ENCODE measurements around the gene GSTT4. TPM values are rescaled to one million over a fixed set of nuclear protein-coding genes. Genes with fewer than 3 reads are reported as not detected.

The GSTT4 gene
- polyA plus RNA-seq, 1 donor from 2014 or later, result not detected

- TF ChIP-seq RAD21 (conservative IDR thresholded peaks at IDR 0.05), result no peak
- no peak for TF ChIP-seq TAF1 (IDR thresholded peaks at IDR 0.05; ENCODE audit: low read depth)
- TF ChIP-seq POLR2AphosphoS5 (IDR thresholded peaks at IDR 0.05), result no peak
- no peak for TF ChIP-seq MXI1 (conservative IDR thresholded peaks at IDR 0.05; ENCODE audit: poor library complexity, severe bottlenecking)
- TF ChIP-seq SMC3 (conservative IDR thresholded peaks at IDR 0.05; ENCODE audit: poor library complexity), result no peak
- Histone ChIP-seq H3F3A (ENCODE audit: insufficient read depth, low read length, poor library complexity, severe bottlenecking) (no peaks in the 10 kb centered on the region), H3K79me2 (replicated peaks; ENCODE audit: insufficient read depth, low read length) (peaks cover 30% of the 10 kb centered on the region), H3K9me3 (ENCODE audit: low read length) (no peaks in the 10 kb centered on the region), H3K9ac (ENCODE audit: low read length) (no peak overlapping the region), H3K27ac (ENCODE audit: low read length) (no peak overlapping the region), H3K9me2 (ENCODE audit: insufficient read depth, low read length) (no peaks in the 10 kb centered on the region), H4K20me1 (ENCODE audit: insufficient read depth) (no peaks in the 10 kb centered on the region), H3K27me3 (ENCODE audit: insufficient read depth, low read depth, low read length) (no peaks in the 10 kb centered on the region), H3K4me2 (ENCODE audit: low read length) (no peak overlapping the region), H3K4me3 (ENCODE audit: low read length) (no peak overlapping the region), H2AFZ (ENCODE audit: low read depth, low read length) (no peak overlapping the region), H3K36me3 (ENCODE audit: insufficient read depth, low read length) (no peaks in the 10 kb centered on the region)
These were observed 4.2 kb upstream of the GSTT4 start for GRCh38 chr22:24009227-24010017.

DNA sequence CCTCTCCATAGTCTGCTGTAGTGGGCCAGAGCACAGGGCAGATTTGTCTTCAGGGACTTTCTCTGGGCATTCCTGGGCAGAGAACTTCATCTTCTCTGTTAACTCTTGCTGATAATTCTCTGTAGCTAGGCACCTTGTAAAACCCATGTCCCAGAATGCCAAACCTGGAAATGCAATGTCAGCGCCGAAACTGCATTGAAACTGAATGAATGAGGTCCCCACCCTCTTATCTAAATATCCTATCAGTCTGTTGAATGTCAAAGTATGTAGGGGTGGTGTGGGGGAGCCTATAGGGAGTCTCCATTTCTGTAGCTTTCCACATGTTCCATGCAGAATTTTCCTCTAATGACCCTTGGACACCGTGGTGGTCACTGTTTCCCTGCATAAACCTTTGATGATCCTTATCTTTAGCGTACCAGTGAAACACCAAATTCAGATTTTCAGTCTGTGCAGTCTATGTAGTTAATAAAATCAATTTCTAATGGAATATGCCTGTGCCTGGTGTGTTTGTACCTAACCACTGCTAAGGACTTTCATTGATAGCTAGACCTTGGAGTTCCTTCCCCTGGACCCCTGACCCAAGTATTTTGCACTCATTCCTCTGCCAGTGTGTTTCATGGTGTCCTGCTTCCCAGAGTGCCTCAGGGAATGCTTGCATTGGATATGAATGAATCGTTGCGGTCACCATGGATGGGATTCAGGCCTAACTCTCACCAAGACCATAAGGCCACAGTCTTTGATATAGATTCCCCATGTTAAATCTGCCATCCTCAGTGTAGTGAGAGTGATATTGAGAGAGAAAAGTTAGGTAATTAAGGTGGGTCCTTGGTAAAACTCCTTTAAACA lies 3.4 kb upstream of the GSTT4 start:
- TF ChIP-seq EZH2 (IDR thresholded peaks at IDR 0.05; ENCODE audit: borderline replicate concordance, insufficient read depth, low read length, poor library complexity, severe bottlenecking) (no peak), EP300 (conservative IDR thresholded peaks at IDR 0.05; ENCODE audit: poor library complexity, severe bottlenecking) (no peak)

GRCh38 chr22:24008022-24008283 lies 2.7 kb upstream of the GSTT4 start:
- Histone ChIP-seq H3K27me3 (ENCODE audit: insufficient read depth, low read depth, low read length) (no peaks in the 10 kb centered on the region), H3K36me3 (ENCODE audit: insufficient read depth, low read length) (no peaks in the 10 kb centered on the region), H2AFZ (ENCODE audit: low read depth, low read length) (no peak overlapping the region), H3K4me3 (ENCODE audit: low read length) (no peak overlapping the region), H3K27ac (ENCODE audit: low read length) (no peak overlapping the region), H3K9ac (ENCODE audit: low read length) (no peak overlapping the region), H3F3A (ENCODE audit: insufficient read depth, low read length, poor library complexity, severe bottlenecking) (no peaks in the 10 kb centered on the region), H3K4me2 (ENCODE audit: low read length) (no peak overlapping the region), H3K9me3 (ENCODE audit: low read length) (no peaks in the 10 kb centered on the region), H4K20me1 (ENCODE audit: insufficient read depth) (no peaks in the 10 kb centered on the region), H3K9me2 (ENCODE audit: insufficient read depth, low read length) (no peaks in the 10 kb centered on the region), H3K79me2 (replicated peaks; ENCODE audit: insufficient read depth, low read length) (peaks cover 16% of the 10 kb centered on the region)
- no peak for TF ChIP-seq SMC3 (conservative IDR thresholded peaks at IDR 0.05; ENCODE audit: poor library complexity)
- TF ChIP-seq, protein P1, sequence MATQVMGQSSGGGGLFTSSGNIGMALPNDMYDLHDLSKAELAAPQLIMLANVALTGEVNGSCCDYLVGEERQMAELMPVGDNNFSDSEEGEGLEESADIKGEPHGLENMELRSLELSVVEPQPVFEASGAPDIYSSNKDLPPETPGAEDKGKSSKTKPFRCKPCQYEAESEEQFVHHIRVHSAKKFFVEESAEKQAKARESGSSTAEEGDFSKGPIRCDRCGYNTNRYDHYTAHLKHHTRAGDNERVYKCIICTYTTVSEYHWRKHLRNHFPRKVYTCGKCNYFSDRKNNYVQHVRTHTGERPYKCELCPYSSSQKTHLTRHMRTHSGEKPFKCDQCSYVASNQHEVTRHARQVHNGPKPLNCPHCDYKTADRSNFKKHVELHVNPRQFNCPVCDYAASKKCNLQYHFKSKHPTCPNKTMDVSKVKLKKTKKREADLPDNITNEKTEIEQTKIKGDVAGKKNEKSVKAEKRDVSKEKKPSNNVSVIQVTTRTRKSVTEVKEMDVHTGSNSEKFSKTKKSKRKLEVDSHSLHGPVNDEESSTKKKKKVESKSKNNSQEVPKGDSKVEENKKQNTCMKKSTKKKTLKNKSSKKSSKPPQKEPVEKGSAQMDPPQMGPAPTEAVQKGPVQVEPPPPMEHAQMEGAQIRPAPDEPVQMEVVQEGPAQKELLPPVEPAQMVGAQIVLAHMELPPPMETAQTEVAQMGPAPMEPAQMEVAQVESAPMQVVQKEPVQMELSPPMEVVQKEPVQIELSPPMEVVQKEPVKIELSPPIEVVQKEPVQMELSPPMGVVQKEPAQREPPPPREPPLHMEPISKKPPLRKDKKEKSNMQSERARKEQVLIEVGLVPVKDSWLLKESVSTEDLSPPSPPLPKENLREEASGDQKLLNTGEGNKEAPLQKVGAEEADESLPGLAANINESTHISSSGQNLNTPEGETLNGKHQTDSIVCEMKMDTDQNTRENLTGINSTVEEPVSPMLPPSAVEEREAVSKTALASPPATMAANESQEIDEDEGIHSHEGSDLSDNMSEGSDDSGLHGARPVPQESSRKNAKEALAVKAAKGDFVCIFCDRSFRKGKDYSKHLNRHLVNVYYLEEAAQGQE (IDR thresholded peaks at IDR 0.05; ENCODE audit: borderline replicate concordance), result no peak
- TF ChIP-seq RAD21 (conservative IDR thresholded peaks at IDR 0.05), result no peak
- no peak for TF ChIP-seq EP300 (conservative IDR thresholded peaks at IDR 0.05; ENCODE audit: poor library complexity, severe bottlenecking)

More for the DNA sequence above, 3.4 kb upstream of the GSTT4 start:
- Histone ChIP-seq H3K9ac (ENCODE audit: low read length) (no peak overlapping the region), H3K9me3 (ENCODE audit: low read length) (no peaks in the 10 kb centered on the region), H3K79me2 (replicated peaks; ENCODE audit: insufficient read depth, low read length) (peaks cover 22% of the 10 kb centered on the region), H4K20me1 (ENCODE audit: insufficient read depth) (no peaks in the 10 kb centered on the region), H3K9me2 (ENCODE audit: insufficient read depth, low read length) (no peaks in the 10 kb centered on the region), H3K27ac (ENCODE audit: low read length) (no peak overlapping the region), H3K4me3 (ENCODE audit: low read length) (no peak overlapping the region), H3F3A (ENCODE audit: insufficient read depth, low read length, poor library complexity, severe bottlenecking) (no peaks in the 10 kb centered on the region), H3K27me3 (ENCODE audit: insufficient read depth, low read depth, low read length) (no peaks in the 10 kb centered on the region), H3K4me2 (ENCODE audit: low read length) (no peak overlapping the region), H2AFZ (ENCODE audit: low read depth, low read length) (no peak overlapping the region), H3K36me3 (ENCODE audit: insufficient read depth, low read length) (no peaks in the 10 kb centered on the region)
